Activated naive CD8-positive, alpha-beta T cell treated with anti-CD3 and anti-CD28 coated beads, Interleukin-2, amount 10 ng/mL, durations not matched to agents 7 days and 5 days (primary cell): ENCODE measurements around the gene C1orf122. TPM values are rescaled to one million over a fixed set of nuclear protein-coding genes. Genes with fewer than 3 reads are reported as not detected.

Experiments used
- total RNA-seq, 2 experiments: library from RNA; stranded (reverse); gene quantifications; one replicate each; pipeline ENCODE4 v1.2.3, GENCODE V29; 2021

Gene C1orf122
- total RNA-seq, 2 experiments from 2014 or later: 15.4 to 18.0 TPM

Other genes starting within 250 kb of the C1orf122 start
- gene GNL2, start 211.9 kb upstream of the C1orf122 start, total RNA-seq: 10 to 100 TPM; 45.2 to 46.9 TPM
- not detected for gene RSPO1, start 172.9 kb upstream of the C1orf122 start, total RNA-seq
- gene CDCA8, start 115.3 kb upstream of the C1orf122 start, total RNA-seq: 10 to 100 TPM; 64.7 to 67.0 TPM
- gene EPHA10, start 42.7 kb upstream of the C1orf122 start, total RNA-seq: not detected
- 1 to 10 TPM; 1.3 to 1.4 TPM for gene MANEAL, start 13.9 kb upstream of the C1orf122 start, total RNA-seq
- 10 to 100 TPM; 13.3 to 14.1 TPM for gene YRDC, start 418 bp downstream of the C1orf122 start, total RNA-seq
- 10 to 100 TPM; 21.7 to 28.2 TPM for gene MTF1, start 51.8 kb downstream of the C1orf122 start, total RNA-seq
- gene INPP5B, start 139.3 kb downstream of the C1orf122 start, total RNA-seq: 10 to 100 TPM; 44.0 to 48.8 TPM
- 10 to 100 TPM; 67.8 to 70.9 TPM for gene SF3A3, start 182.2 kb downstream of the C1orf122 start, total RNA-seq
- 10 to 100 TPM; 14.6 to 14.7 TPM for gene FHL3, start 197.7 kb downstream of the C1orf122 start, total RNA-seq
- gene UTP11, start 204.9 kb downstream of the C1orf122 start, total RNA-seq: 10 to 100 TPM; 27.5 to 28.8 TPM
- gene POU3F1, start 239.0 kb downstream of the C1orf122 start, total RNA-seq: under 1 TPM; 0.83 to 0.88 TPM